OCI-LY7 (cell line): ENCODE data around the gene ZXDC. TPM values are rescaled to one million over a fixed set of nuclear protein-coding genes. Genes with fewer than 3 reads are reported as not detected.

Source experiments
- BruUV-seq: library from RNA; stranded (reverse); fragments of 400-500 nt; replicated peaks from 2 replicates; lab custom pipeline; 2021; lab: Mats Ljungman, UMichigan
- CTCF ChIA-PET: fragments of 300-600 bp; sonication (Branson Sonifier 250); formaldehyde crosslinking; loops from one replicate; lab custom pipeline; 2022; ENCODE audit warnings: antibody characterized with exemption; ENCODE audit not compliant: unreplicated experiment; lab: Charles Lee
- POLR2A ChIA-PET: fragments of 300-600 bp; sonication (Branson Sonifier 250); formaldehyde crosslinking; loops from one replicate; lab custom pipeline; 2022; ENCODE audit warnings: antibody characterized with exemption; lab: Charles Lee
- DNase-seq: peaks from one replicate; pipeline ENCODE4 v3.0.0-alpha.2; 2015; ENCODE audit warnings: low spot score
- H2AFZ ChIP-seq: fragments of 200-600 bp; sonication (generic), shearing (Covaris generic); 2 replicates; pipeline ENCODE4 v1.6.1; 2014; ENCODE audit warnings: mild to moderate bottlenecking, antibody characterized with exemption, low read length, moderate library complexity
- H3K27ac ChIP-seq: fragments of 200-600 bp; sonication (generic); 2 replicates; pipeline ENCODE4 v1.5.1; 2014; ENCODE audit warnings: mixed run types, low read depth, mild to moderate bottlenecking, moderate library complexity, low read length, inconsistent platforms; ENCODE audit not compliant: poor library complexity, severe bottlenecking
- H3K36me3 ChIP-seq: fragments of 200-600 bp; sonication (generic); 2 replicates; pipeline ENCODE4 v1.6.1; 2014; ENCODE audit warnings: mild to moderate bottlenecking, antibody characterized with exemption, low read length, moderate library complexity, mixed read lengths; ENCODE audit not compliant: insufficient read depth
- H3K4me1 ChIP-seq: fragments of 200-600 bp; sonication (generic); 2 replicates; pipeline ENCODE4 v1.5.1; 2014; ENCODE audit warnings: mild to moderate bottlenecking, low read length; ENCODE audit not compliant: insufficient read depth, poor library complexity, severe bottlenecking
- H3K4me2 ChIP-seq: fragments of 200-600 bp; sonication (generic); 2 replicates; pipeline ENCODE4 v1.6.1; 2014; ENCODE audit warnings: mild to moderate bottlenecking, low read length
- H3K4me3 ChIP-seq: fragments of 200-600 bp; sonication (generic); 2 replicates; pipeline ENCODE4 v1.5.1; 2014; ENCODE audit warnings: mild to moderate bottlenecking, low read depth, low read length; ENCODE audit not compliant: poor library complexity, severe bottlenecking
- H3K79me2 ChIP-seq: fragments of 200-600 bp; sonication (generic); 2 replicates; pipeline ENCODE4 v1.6.1; 2016; ENCODE audit warnings: low read depth, mild to moderate bottlenecking, low read length, moderate library complexity, mixed read lengths; ENCODE audit not compliant: insufficient read depth
- H3K9me2 ChIP-seq: fragments of 200-600 bp; sonication (generic); 2 replicates; pipeline ENCODE4 v1.6.1; 2016; ENCODE audit warnings: mild to moderate bottlenecking, low read length, mixed read lengths; ENCODE audit not compliant: insufficient read depth
- H3K9me3 ChIP-seq: fragments of 200-600 bp; sonication (generic); 2 replicates; pipeline ENCODE4 v1.6.1; 2014; ENCODE audit warnings: mild to moderate bottlenecking, mixed run types, low read length, mixed read lengths
- H4K20me1 ChIP-seq: fragments of 200-600 bp; sonication (generic); 2 replicates; pipeline ENCODE4 v1.6.1; 2014; ENCODE audit warnings: mild to moderate bottlenecking, antibody characterized with exemption, low read length, moderate library complexity, mixed read lengths; ENCODE audit not compliant: insufficient read depth
- CTCF ChIP-seq: fragments of 200-600 bp; sonication (generic); conservative IDR thresholded peaks from 2 replicates; pipeline ENCODE4 v1.5.1; 2014; ENCODE audit warnings: mild to moderate bottlenecking, antibody characterized with exemption, low read length, moderate library complexity, mixed read lengths
- EZH2phosphoT487 ChIP-seq: fragments of 200-600 bp; sonication (generic); IDR thresholded peaks from 2 replicates; pipeline ENCODE4 v1.6.1; 2018; ENCODE audit warnings: low read depth, borderline replicate concordance, mild to moderate bottlenecking, mixed run types, antibody characterized with exemption, low read length, moderate library complexity, mixed read lengths
- intact Hi-C: fragments of 100-400 bp; cut with micrococcal nuclease; formaldehyde crosslinking; loops from one replicate; pipeline ENCODE4 v1.10.0; 2022; ENCODE audit not compliant: unreplicated experiment
- total RNA-seq, 2 experiments: library from RNA; depleted of rRNA in 1 of 2; stranded (reverse); fragments of >200 nt in 1 of 2; shearing (Covaris generic) in 1 of 2; gene quantifications; 2 replicates each; pipeline ENCODE4 v1.2.3, GENCODE V29; 2014 to 2022

Gene ZXDC
- total RNA-seq, 2 experiments from 2014 or later: 32.2 to 34.9 TPM

- no peak overlapping the region for H3K4me3 ChIP-seq
- H3K4me2 ChIP-seq: no peak overlapping the region
- intact Hi-C loops: no loop called here
- H3K4me1 ChIP-seq: no peaks in the 10 kb centered on the region
- CTCF ChIA-PET: no interaction called here
- H3K79me2 ChIP-seq: no peaks in the 10 kb centered on the region
- no peaks in the 10 kb centered on the region for H3K36me3 ChIP-seq
- BruUV-seq: no TSS peak
- no peaks in the 10 kb centered on the region for H3K9me2 ChIP-seq
- no peak for TF ChIP-seq CTCF
- TF ChIP-seq EZH2phosphoT487: no peak
- H2AFZ ChIP-seq: no peak overlapping the region
- no peaks in the 10 kb centered on the region for H4K20me1 ChIP-seq
- H3K27ac ChIP-seq: no peak overlapping the region
- no peak for DNase-seq
- POLR2A ChIA-PET: no interaction called here
- no peaks in the 10 kb centered on the region for H3K9me3 ChIP-seq
These were observed 58.2 kb downstream of the ZXDC start for GRCh38 chr3:126417515-126417914.

- no peaks in the 10 kb centered on the region for H3K9me3 ChIP-seq
- BruUV-seq: no TSS peak
- DNase-seq: no peak
- intact Hi-C loops: no loop called here
- no peaks in the 10 kb centered on the region for H3K4me1 ChIP-seq
- H3K9me2 ChIP-seq: no peaks in the 10 kb centered on the region
- POLR2A ChIA-PET: interaction anchor here (0.7 kb wide), 2 partner anchors 192 to 231 kb away, joined by 3 to 4 read pairs; no protein-coding TSS in a partner anchor
- no peak overlapping the region for H3K27ac ChIP-seq
- H4K20me1 ChIP-seq: no peaks in the 10 kb centered on the region
- no peak overlapping the region for H3K4me3 ChIP-seq
- CTCF ChIA-PET: no interaction called here
- H3K79me2 ChIP-seq: no peaks in the 10 kb centered on the region
- no peak overlapping the region for H2AFZ ChIP-seq
- H3K36me3 ChIP-seq: no peaks in the 10 kb centered on the region
- TF ChIP-seq EZH2phosphoT487 (no peak), CTCF (no peak)
- no peak overlapping the region for H3K4me2 ChIP-seq
These were observed 58.7 kb downstream of the ZXDC start for GRCh38 chr3:126416943-126417342.

GRCh38 chr3:126415661-126416591, 59.8 kb downstream of the ZXDC start:
- Histone ChIP-seq H3K36me3 (no peaks in the 10 kb centered on the region), H3K4me3 (no peak overlapping the region), H2AFZ (no peak overlapping the region), H4K20me1 (no peaks in the 10 kb centered on the region), H3K4me1 (no peaks in the 10 kb centered on the region), H3K9me2 (no peaks in the 10 kb centered on the region), H3K27ac (no peak overlapping the region), H3K79me2 (no peaks in the 10 kb centered on the region), H3K4me2 (no peak overlapping the region), H3K9me3 (no peaks in the 10 kb centered on the region)
- no TSS peak for BruUV-seq
- CTCF ChIA-PET: no interaction called here
- POLR2A ChIA-PET: interaction anchor here (0.6 to 0.7 kb wide), 3 partner anchors 191 to 1141 kb away, joined by 3 to 7 read pairs (median 4); no protein-coding TSS in a partner anchor
- no peak for DNase-seq
- intact Hi-C loops: no loop called here
- no peak for TF ChIP-seq CTCF
- TF ChIP-seq EZH2phosphoT487: no peak
